Liver (tissue), 9 donors: ENCODE results near the gene GJA5. TPM values are rescaled to one million over a fixed set of nuclear protein-coding genes. Genes with fewer than 3 reads are reported as not detected.

Source experiments
- DNase-seq: peaks from one replicate; pipeline ENCODE4 v3.0.0-alpha.2; 2017; ENCODE audit warnings: low spot score
- H3K27ac ChIP-seq, 2 donors: one replicate each; pipeline ENCODE4 v1.7.0; 2013; ENCODE audit warnings: inconsistent platforms in 2 of 2, low read length in 2 of 2, control low read depth in 1 of 2, low read depth in 1 of 2, mild to moderate bottlenecking in 1 of 2
- H3K27me3 ChIP-seq, 4 donors: one replicate each; pipeline versions ENCODE4 v1.6.1 to v1.7.0; 2013; ENCODE audit warnings: low read length in 3 of 4, inconsistent platforms in 1 of 4, mild to moderate bottlenecking in 1 of 4, moderate library complexity in 1 of 4; ENCODE audit not compliant: control insufficient read depth in 4 of 4, insufficient read depth in 4 of 4
- H3K36me3 ChIP-seq, 4 donors: one replicate each; pipeline versions ENCODE4 v1.6.1 to v1.7.0; 2013; ENCODE audit warnings: low read length in 3 of 4, mild to moderate bottlenecking in 3 of 4, low read depth in 1 of 4, moderate library complexity in 1 of 4; ENCODE audit not compliant: control insufficient read depth in 4 of 4, insufficient read depth in 3 of 4
- H3K4me1 ChIP-seq, 4 donors: one replicate each; pipeline versions ENCODE4 v1.6.1 to v1.7.0; 2013; ENCODE audit warnings: low read length in 3 of 4, mild to moderate bottlenecking in 3 of 4, moderate library complexity in 1 of 4; ENCODE audit not compliant: control insufficient read depth in 4 of 4, insufficient read depth in 4 of 4
- H3K4me3 ChIP-seq, 3 donors: one replicate each; pipeline versions ENCODE4 v1.6.1 to v1.7.0; 2013; ENCODE audit warnings: low read length in 3 of 3, control low read depth in 1 of 3, low read depth in 1 of 3, mild to moderate bottlenecking in 1 of 3
- H3K9ac ChIP-seq, 2 donors: one replicate each; pipeline ENCODE4 v1.7.0; 2013; ENCODE audit warnings: low read length in 2 of 2, mild to moderate bottlenecking in 2 of 2, moderate library complexity in 2 of 2, control low read depth in 1 of 2, low read depth in 1 of 2
- H3K9me3 ChIP-seq, 4 donors: one replicate each; pipeline versions ENCODE4 v1.6.1 to v1.7.0; 2013; ENCODE audit warnings: low read length in 3 of 4; ENCODE audit not compliant: control insufficient read depth in 4 of 4
- EGR1 ChIP-seq, 2 donors: IDR thresholded peaks; 2 replicates each; pipeline ENCODE4 v1.6.1; 2016 to 2018; ENCODE audit warnings: antibody characterized with exemption in 2 of 2, low read depth in 2 of 2
- FOXA1 ChIP-seq: IDR thresholded peaks from 2 replicates; pipeline ENCODE4 v1.6.1; 2016; ENCODE audit warnings: antibody characterized with exemption
- FOXA2 ChIP-seq: IDR thresholded peaks from 2 replicates; pipeline ENCODE4 v1.6.1; 2016; ENCODE audit warnings: antibody characterized with exemption
- GABPA ChIP-seq, 2 donors: IDR thresholded peaks in 1 of 2; conservative IDR thresholded peaks in 1 of 2; 2 replicates each; pipeline ENCODE4 v1.6.1; 2016; ENCODE audit warnings: antibody characterized with exemption in 2 of 2, mild to moderate bottlenecking in 1 of 2, moderate library complexity in 1 of 2
- HNF4A ChIP-seq, 2 donors: conservative IDR thresholded peaks; 2 replicates each; pipeline ENCODE4 v1.6.1; 2016; ENCODE audit warnings: antibody characterized with exemption in 2 of 2, mild to moderate bottlenecking in 2 of 2
- HNF4G ChIP-seq: IDR thresholded peaks from 2 replicates; pipeline ENCODE4 v1.6.1; 2016; ENCODE audit warnings: antibody characterized with exemption
- JUND ChIP-seq, 2 donors: IDR thresholded peaks; 2 replicates each; pipeline ENCODE4 v1.6.1; 2016; ENCODE audit warnings: antibody characterized with exemption in 2 of 2
- NR2F2 ChIP-seq: IDR thresholded peaks from 2 replicates; pipeline ENCODE4 v1.6.1; 2016; ENCODE audit warnings: antibody characterized with exemption
- RAD21 ChIP-seq, 2 donors: IDR thresholded peaks; 2 replicates each; pipeline ENCODE4 v1.6.1; 2016; ENCODE audit warnings: antibody characterized with exemption in 2 of 2, mild to moderate bottlenecking in 2 of 2
- RXRA ChIP-seq, 2 donors: IDR thresholded peaks; 2 replicates each; pipeline ENCODE4 v1.6.1; 2017 to 2018; ENCODE audit warnings: antibody characterized with exemption in 2 of 2, mild to moderate bottlenecking in 1 of 2
- SP1 ChIP-seq: IDR thresholded peaks from 2 replicates; pipeline ENCODE4 v1.6.1; 2018; ENCODE audit warnings: antibody characterized with exemption, mild to moderate bottlenecking
- TAF1 ChIP-seq: conservative IDR thresholded peaks from 2 replicates; pipeline ENCODE4 v1.6.1; 2016; ENCODE audit warnings: antibody characterized with exemption, mild to moderate bottlenecking
- YY1 ChIP-seq: IDR thresholded peaks from 2 replicates; pipeline ENCODE4 v1.6.1; 2016; ENCODE audit warnings: antibody characterized with exemption, mild to moderate bottlenecking
- WGBS: extraction: QIAGEN DNeasy Blood & Tissue Kit; methylation state at CpG from one replicate; pipeline ENCODE4 v1.1.7; 2013; 5-methylcytosine and 5-hydroxymethylcytosine counted together
- polyA plus RNA-seq, 2 donors: library from polyadenylated mRNA; stranded (reverse) in 1 of 2; unstranded in 1 of 2; fragments of 200-250 nt in 1 of 2; fragments of >200 nt in 1 of 2; fragmentation: Nextera tagmentation in 1 of 2; extraction: Ambion mirVana in 1 of 2; gene quantifications; one replicate each; pipeline versions ENCODE4 v1.2.1 to v1.2.3, GENCODE V29; 2013 to 2015
- total RNA-seq, 2 donors: library from RNA; depleted of rRNA; stranded (reverse); fragments of >200 nt; gene quantifications; one replicate each; pipeline ENCODE4 v1.2.3, GENCODE V29; 2014
- TF ChIP-seq, protein P1 (sequence below): IDR thresholded peaks from 2 replicates; pipeline ENCODE4 v1.6.1; 2016; ENCODE audit warnings: antibody characterized with exemption
- TF ChIP-seq, protein P2 (sequence below): IDR thresholded peaks from 2 replicates; pipeline ENCODE4 v1.6.1; 2016; ENCODE audit warnings: antibody characterized with exemption, mild to moderate bottlenecking
- TF ChIP-seq, protein P3 (sequence below): fragments of 150-350 bp; IDR thresholded peaks from 2 replicates; pipeline ENCODE4 v1.5.1; 2017; ENCODE audit warnings: improper control_type of control experiment, low read depth, low read length; ENCODE audit not compliant: missing input control
- TF ChIP-seq, protein P4 (sequence below): IDR thresholded peaks from 2 replicates; pipeline ENCODE4 v1.6.1; 2016; ENCODE audit warnings: antibody characterized with exemption
- TF ChIP-seq, protein P5 (sequence below): IDR thresholded peaks from 2 replicates; pipeline ENCODE4 v1.6.1; 2016; ENCODE audit warnings: antibody characterized with exemption
- donor health status: healthy.
- donor health status: healthy.
- donor health status: healthy.
- donor health status: healthy.
- donor health status: healthy.

Gene GJA5
- total and polyA plus RNA-seq, 4 donors = 0.70 to 1.8 (median 1.3) TPM

DNA sequence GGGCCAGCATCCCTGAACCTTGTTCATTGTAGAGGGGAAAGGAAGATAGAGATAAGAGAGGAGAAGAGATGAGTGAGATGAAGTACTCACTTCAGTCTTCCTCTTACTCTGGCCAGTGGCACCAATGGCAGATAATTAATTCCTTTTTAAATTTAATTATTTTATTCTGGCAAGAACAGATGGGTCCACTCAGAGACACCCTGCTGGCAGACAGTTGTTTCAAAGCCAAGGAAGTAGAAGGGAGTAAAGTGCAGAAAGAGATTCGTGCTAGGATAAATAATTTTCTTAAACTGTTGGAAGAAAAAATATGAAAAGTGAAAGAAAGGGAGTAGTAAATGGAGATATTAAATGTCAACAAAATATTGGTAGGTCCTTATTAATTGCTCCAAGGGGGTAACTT, 7.7 kb upstream of the GJA5 start:
- no peaks in the 10 kb centered on the region for H3K9me3 ChIP-seq
- H3K4me3 ChIP-seq = no peak overlapping the region
- WGBS = 62% methylated on average over 1 of the region's 1 CpG
- no peak overlapping the region for H3K9ac ChIP-seq
- TF ChIP-seq, protein P1, sequence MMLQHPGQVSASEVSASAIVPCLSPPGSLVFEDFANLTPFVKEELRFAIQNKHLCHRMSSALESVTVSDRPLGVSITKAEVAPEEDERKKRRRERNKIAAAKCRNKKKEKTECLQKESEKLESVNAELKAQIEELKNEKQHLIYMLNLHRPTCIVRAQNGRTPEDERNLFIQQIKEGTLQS = no peak
- TF ChIP-seq RXRA (IDR thresholded peaks at IDR 0.05) = no peak
- TF ChIP-seq TAF1 = no peak
- TF ChIP-seq, protein P2, sequence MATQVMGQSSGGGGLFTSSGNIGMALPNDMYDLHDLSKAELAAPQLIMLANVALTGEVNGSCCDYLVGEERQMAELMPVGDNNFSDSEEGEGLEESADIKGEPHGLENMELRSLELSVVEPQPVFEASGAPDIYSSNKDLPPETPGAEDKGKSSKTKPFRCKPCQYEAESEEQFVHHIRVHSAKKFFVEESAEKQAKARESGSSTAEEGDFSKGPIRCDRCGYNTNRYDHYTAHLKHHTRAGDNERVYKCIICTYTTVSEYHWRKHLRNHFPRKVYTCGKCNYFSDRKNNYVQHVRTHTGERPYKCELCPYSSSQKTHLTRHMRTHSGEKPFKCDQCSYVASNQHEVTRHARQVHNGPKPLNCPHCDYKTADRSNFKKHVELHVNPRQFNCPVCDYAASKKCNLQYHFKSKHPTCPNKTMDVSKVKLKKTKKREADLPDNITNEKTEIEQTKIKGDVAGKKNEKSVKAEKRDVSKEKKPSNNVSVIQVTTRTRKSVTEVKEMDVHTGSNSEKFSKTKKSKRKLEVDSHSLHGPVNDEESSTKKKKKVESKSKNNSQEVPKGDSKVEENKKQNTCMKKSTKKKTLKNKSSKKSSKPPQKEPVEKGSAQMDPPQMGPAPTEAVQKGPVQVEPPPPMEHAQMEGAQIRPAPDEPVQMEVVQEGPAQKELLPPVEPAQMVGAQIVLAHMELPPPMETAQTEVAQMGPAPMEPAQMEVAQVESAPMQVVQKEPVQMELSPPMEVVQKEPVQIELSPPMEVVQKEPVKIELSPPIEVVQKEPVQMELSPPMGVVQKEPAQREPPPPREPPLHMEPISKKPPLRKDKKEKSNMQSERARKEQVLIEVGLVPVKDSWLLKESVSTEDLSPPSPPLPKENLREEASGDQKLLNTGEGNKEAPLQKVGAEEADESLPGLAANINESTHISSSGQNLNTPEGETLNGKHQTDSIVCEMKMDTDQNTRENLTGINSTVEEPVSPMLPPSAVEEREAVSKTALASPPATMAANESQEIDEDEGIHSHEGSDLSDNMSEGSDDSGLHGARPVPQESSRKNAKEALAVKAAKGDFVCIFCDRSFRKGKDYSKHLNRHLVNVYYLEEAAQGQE = no peak
- no peak for TF ChIP-seq GABPA (IDR thresholded peaks at IDR 0.05 in 1 of 2, conservative IDR thresholded peaks at IDR 0.05 in 1 of 2)
- H3K4me1 ChIP-seq = no peaks in the 10 kb centered on the region
- H3K27me3 ChIP-seq = no peaks in the 10 kb centered on the region
- no peak overlapping the region for H3K27ac ChIP-seq
- H3K36me3 ChIP-seq = no peaks in the 10 kb centered on the region
- DNase-seq = no peak

DNA sequence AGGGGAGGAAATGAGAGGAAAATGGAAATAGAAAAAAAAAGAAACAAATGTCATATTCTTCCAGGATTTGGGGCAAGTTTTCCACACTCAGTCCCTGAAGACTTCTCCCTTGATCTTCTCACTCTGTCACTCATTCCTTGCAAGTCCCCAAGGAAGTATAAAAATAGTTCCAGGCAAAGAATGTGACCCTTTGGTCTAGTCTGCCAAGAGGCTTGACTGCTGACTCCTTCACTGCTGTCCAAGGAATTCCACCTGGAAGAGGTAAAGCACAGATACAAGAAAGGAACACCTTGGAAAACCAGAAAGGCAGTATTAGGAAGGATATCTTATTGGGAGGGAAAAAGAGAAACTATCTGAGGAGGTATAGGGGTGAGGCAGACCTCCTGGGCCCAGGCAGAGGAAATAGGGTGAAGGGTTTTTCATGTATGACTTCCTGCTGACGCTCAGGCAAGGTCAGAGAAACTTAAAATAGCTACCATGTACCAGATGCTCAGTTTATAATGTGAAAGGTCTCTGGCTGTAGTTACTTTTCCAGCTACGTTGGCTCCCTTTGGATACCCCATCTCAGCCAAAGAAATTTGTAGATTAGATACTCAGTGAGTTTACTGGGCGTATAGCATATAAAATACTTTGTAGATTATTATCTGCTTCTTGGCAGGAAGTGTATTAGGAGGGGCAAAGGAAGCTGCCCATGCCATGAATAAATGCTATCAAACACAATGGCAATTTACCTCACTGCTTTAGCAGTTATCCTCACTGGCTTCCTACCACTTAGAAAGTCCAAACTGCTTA, 2.0 kb upstream of the GJA5 start:
- TF ChIP-seq SP1 = no peak
- TF ChIP-seq NR2F2 = peak; percentile 71
- H3K9ac ChIP-seq = no peak overlapping the region
- H3K27ac ChIP-seq = peak overlapping the region in 1 of 2 donors; percentile 25
- DNase-seq = no peak
- H3K36me3 ChIP-seq = no peaks in the 10 kb centered on the region
- no peak overlapping the region for H3K4me3 ChIP-seq
- no peaks in the 10 kb centered on the region for H3K9me3 ChIP-seq
- 58% methylated on average over 3 of the region's 3 CpGs for WGBS
- H3K27me3 ChIP-seq = no peaks in the 10 kb centered on the region
- no peaks in the 10 kb centered on the region for H3K4me1 ChIP-seq

DNA sequence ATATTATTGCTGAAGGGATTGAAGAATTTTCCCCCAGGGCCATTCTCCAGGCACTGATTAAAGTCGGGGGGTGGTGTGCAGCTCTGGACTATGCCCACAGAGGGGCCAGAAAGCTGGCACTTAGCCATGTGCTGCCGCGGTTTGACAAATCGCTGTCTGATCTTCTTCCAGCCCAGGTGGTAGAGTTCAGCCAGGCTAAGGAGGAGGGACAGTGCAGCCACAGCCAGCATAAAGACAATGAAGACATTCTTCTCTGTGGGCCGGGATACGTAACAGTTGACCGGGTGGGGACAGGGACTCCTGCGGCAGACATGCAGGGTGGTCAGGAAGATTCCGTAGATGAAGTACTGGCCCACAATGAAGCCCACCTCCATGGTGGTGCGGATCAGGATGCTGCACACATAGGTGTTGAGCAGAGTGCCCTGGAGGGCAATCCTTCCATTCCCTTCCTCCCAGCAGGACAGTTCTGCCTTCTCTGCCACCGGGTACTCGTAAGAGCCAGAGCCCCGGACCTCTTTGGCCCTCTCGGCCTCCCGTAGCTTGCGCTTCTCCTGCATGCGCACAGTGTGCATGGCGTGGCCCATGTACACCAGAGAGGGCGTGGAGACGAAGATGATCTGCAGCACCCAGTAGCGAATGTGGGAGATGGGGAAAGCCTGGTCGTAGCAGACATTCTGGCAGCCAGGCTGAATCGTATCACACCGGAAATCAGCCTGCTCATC, 1.9 kb downstream of the GJA5 start:
- Histone ChIP-seq H3K27ac (no peak overlapping the region), H3K4me3 (no peak overlapping the region), H3K27me3 (no peaks in the 10 kb centered on the region), H3K9ac (no peak overlapping the region), H3K4me1 (no peaks in the 10 kb centered on the region), H3K36me3 (no peaks in the 10 kb centered on the region), H3K9me3 (no peaks in the 10 kb centered on the region)
- no peak for DNase-seq
- WGBS = 93% methylated on average over 24 of the region's 24 CpGs
- TF ChIP-seq NR2F2 (no peak), JUND (IDR thresholded peaks at IDR 0.05) (no peak), HNF4A (conservative IDR thresholded peaks at IDR 0.05) (no peak), SP1 (no peak), HNF4G (no peak), YY1 (no peak), RAD21 (IDR thresholded peaks at IDR 0.05) (no peak), RXRA (IDR thresholded peaks at IDR 0.05) (no peak), GABPA (IDR thresholded peaks at IDR 0.05 in 1 of 2, conservative IDR thresholded peaks at IDR 0.05 in 1 of 2) (no peak), EGR1 (IDR thresholded peaks at IDR 0.05; ENCODE audit: low read depth in 2 of 2) (no peak), FOXA2 (no peak), FOXA1 (no peak)
- TF ChIP-seq, protein P3, sequence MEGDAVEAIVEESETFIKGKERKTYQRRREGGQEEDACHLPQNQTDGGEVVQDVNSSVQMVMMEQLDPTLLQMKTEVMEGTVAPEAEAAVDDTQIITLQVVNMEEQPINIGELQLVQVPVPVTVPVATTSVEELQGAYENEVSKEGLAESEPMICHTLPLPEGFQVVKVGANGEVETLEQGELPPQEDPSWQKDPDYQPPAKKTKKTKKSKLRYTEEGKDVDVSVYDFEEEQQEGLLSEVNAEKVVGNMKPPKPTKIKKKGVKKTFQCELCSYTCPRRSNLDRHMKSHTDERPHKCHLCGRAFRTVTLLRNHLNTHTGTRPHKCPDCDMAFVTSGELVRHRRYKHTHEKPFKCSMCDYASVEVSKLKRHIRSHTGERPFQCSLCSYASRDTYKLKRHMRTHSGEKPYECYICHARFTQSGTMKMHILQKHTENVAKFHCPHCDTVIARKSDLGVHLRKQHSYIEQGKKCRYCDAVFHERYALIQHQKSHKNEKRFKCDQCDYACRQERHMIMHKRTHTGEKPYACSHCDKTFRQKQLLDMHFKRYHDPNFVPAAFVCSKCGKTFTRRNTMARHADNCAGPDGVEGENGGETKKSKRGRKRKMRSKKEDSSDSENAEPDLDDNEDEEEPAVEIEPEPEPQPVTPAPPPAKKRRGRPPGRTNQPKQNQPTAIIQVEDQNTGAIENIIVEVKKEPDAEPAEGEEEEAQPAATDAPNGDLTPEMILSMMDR = no peak
- TF ChIP-seq, protein P4, sequence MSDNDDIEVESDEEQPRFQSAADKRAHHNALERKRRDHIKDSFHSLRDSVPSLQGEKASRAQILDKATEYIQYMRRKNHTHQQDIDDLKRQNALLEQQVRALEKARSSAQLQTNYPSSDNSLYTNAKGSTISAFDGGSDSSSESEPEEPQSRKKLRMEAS = no peak
- TF ChIP-seq, protein P1 = no peak
- TF ChIP-seq, protein P5, sequence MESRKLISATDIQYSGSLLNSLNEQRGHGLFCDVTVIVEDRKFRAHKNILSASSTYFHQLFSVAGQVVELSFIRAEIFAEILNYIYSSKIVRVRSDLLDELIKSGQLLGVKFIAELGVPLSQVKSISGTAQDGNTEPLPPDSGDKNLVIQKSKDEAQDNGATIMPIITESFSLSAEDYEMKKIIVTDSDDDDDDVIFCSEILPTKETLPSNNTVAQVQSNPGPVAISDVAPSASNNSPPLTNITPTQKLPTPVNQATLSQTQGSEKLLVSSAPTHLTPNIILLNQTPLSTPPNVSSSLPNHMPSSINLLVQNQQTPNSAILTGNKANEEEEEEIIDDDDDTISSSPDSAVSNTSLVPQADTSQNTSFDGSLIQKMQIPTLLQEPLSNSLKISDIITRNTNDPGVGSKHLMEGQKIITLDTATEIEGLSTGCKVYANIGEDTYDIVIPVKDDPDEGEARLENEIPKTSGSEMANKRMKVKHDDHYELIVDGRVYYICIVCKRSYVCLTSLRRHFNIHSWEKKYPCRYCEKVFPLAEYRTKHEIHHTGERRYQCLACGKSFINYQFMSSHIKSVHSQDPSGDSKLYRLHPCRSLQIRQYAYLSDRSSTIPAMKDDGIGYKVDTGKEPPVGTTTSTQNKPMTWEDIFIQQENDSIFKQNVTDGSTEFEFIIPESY = no peak
